NCI-H2171 (cell line): ENCODE measurements around the gene C19orf44.
"Not testable (repeated sequence)": the region's sequence is repeated elsewhere in the genome, so short reads cannot be mapped to it uniquely, and the experiment has no call there.

ENCODE experiments used
- DNase-seq: peaks from one replicate; lab custom pipeline; 2025; lab: John Stamatoyannopoulos, UW

C19orf44 gene

GRCh38 chr19:16467581-16467980, 28.6 kb upstream of the C19orf44 start:
- no peak for DNase-seq

GRCh38 chr19:16470541-16470910, 25.7 kb upstream of the C19orf44 start:
- no peak for DNase-seq

GRCh38 chr19:16470911-16471811, 25.0 kb upstream of the C19orf44 start:
- no peak for DNase-seq

GRCh38 chr19:16472559-16472899, 23.7 kb upstream of the C19orf44 start:
- DNase-seq, result not testable (repeated sequence)

- no peak for DNase-seq
Measured at GRCh38 chr19:16472992-16473391, 23.2 kb upstream of the C19orf44 start.

GRCh38 chr19:16473875-16474392, 22.3 kb upstream of the C19orf44 start:
- DNase-seq, result no peak

GRCh38 chr19:16476401-16476800, 19.8 kb upstream of the C19orf44 start:
- no peak for DNase-seq

GRCh38 chr19:16477311-16477710, 18.9 kb upstream of the C19orf44 start:
- DNase-seq, result no peak

- no peak for DNase-seq
Measured at GRCh38 chr19:16482745-16483144, 13.4 kb upstream of the C19orf44 start.

- not testable (repeated sequence) for DNase-seq
Measured at GRCh38 chr19:16486476-16486875, 9.7 kb upstream of the C19orf44 start.

GRCh38 chr19:16496613-16496983, 404 bp downstream of the C19orf44 start:
- DNase-seq, result no peak

GRCh38 chr19:16497042-16497441, 848 bp downstream of the C19orf44 start:
- DNase-seq, result no peak

- DNase-seq, result no peak
Measured at GRCh38 chr19:16497837-16498236, 1.6 kb downstream of the C19orf44 start.

GRCh38 chr19:16504271-16504670, 8.1 kb downstream of the C19orf44 start:
- DNase-seq, result no peak

GRCh38 chr19:16506161-16506560, 10.0 kb downstream of the C19orf44 start:
- not testable (repeated sequence) for DNase-seq

- no peak for DNase-seq
Measured at GRCh38 chr19:16506961-16507360, 10.8 kb downstream of the C19orf44 start.

- no peak for DNase-seq
Measured at GRCh38 chr19:16508546-16508945, 12.4 kb downstream of the C19orf44 start.

- DNase-seq, result no peak
Measured at GRCh38 chr19:16509141-16510061, 13.2 kb downstream of the C19orf44 start.

GRCh38 chr19:16512611-16513010, 16.4 kb downstream of the C19orf44 start:
- not testable (repeated sequence) for DNase-seq

- no peak for DNase-seq
Measured at GRCh38 chr19:16514383-16515019, 18.3 kb downstream of the C19orf44 start.

- DNase-seq, result no peak
Measured at GRCh38 chr19:16516381-16516780, 20.2 kb downstream of the C19orf44 start.

- DNase-seq, result no peak
Measured at GRCh38 chr19:16516923-16517610, 20.9 kb downstream of the C19orf44 start.
